Subcutaneous abdominal adipose tissue (tissue), 5 donors: ENCODE measurements around the gene OR10H4.
"Not testable (repeated sequence)": the region's sequence is repeated elsewhere in the genome, so short reads cannot be mapped to it uniquely, and the experiment has no call there.

Experiments
- H3K27ac ChIP-seq: one replicate; pipeline ENCODE4 v1.7.0; 2013; ENCODE audit warnings: low read depth, mild to moderate bottlenecking, inconsistent platforms, low read length, moderate library complexity
- H3K27me3 ChIP-seq, 5 donors: one replicate each; pipeline ENCODE4 v1.7.0; 2013; ENCODE audit warnings: low read length in 5 of 5, inconsistent platforms in 1 of 5; ENCODE audit not compliant: control insufficient read depth in 5 of 5, insufficient read depth in 4 of 5
- H3K36me3 ChIP-seq, 5 donors: one replicate each; pipeline ENCODE4 v1.7.0; 2013; ENCODE audit warnings: low read length in 5 of 5; ENCODE audit not compliant: control insufficient read depth in 5 of 5, insufficient read depth in 5 of 5
- H3K4me1 ChIP-seq, 5 donors: one replicate each; pipeline ENCODE4 v1.7.0; 2013; ENCODE audit warnings: low read length in 5 of 5, mild to moderate bottlenecking in 3 of 5, moderate library complexity in 1 of 5; ENCODE audit not compliant: control insufficient read depth in 5 of 5, insufficient read depth in 5 of 5
- H3K4me3 ChIP-seq, 5 donors: one replicate each; pipeline ENCODE4 v1.7.0; 2013; ENCODE audit warnings: low read length in 5 of 5, low read depth in 1 of 5
- H3K9ac ChIP-seq, 5 donors: one replicate each; pipeline ENCODE4 v1.7.0; 2013; ENCODE audit warnings: low read length in 5 of 5, mild to moderate bottlenecking in 4 of 5, moderate library complexity in 3 of 5
- H3K9me3 ChIP-seq, 5 donors: one replicate each; pipeline ENCODE4 v1.7.0; 2013; ENCODE audit warnings: low read length in 5 of 5; ENCODE audit not compliant: control insufficient read depth in 5 of 5
- donor health status: healthy.
- donor health status: healthy.
- donor health status: healthy.
- donor health status: healthy.
- donor health status: healthy.

OR10H4 gene

GRCh38 chr19:15936950-15937349 lies 11.9 kb upstream of the OR10H4 start:
- Histone ChIP-seq H3K4me1 (peaks cover 0 to 11% (median 7%) of the 10 kb centered on the region in 5 donors), H3K9ac (no peak overlapping the region), H3K27ac (no peak overlapping the region), H3K4me3 (no peak overlapping the region), H3K36me3 (no peaks in the 10 kb centered on the region), H3K9me3 (peaks cover 0 to 12% (median 7%) of the 10 kb centered on the region in 5 donors), H3K27me3 (peaks cover 0 to 33% (median 20%) of the 10 kb centered on the region in 5 donors)

- H3K27me3 ChIP-seq: peaks cover 0 to 33% (median 20%) of the 10 kb centered on the region in 5 donors
- peaks cover 0 to 12% (median 7%) of the 10 kb centered on the region in 5 donors for H3K9me3 ChIP-seq
- no peak overlapping the region for H3K27ac ChIP-seq
- H3K36me3 ChIP-seq: no peaks in the 10 kb centered on the region
- H3K4me3 ChIP-seq: no peak overlapping the region
- H3K4me1 ChIP-seq: peaks cover 0 to 11% (median 7%) of the 10 kb centered on the region in 5 donors
- no peak overlapping the region for H3K9ac ChIP-seq
Observed at GRCh38 chr19:15937771-15938170, 11.0 kb upstream of the OR10H4 start.

- Histone ChIP-seq H3K9ac (no peak overlapping the region), H3K9me3 (peaks cover 5 to 21% (median 12%) of the 10 kb centered on the region in 5 donors), H3K27me3 (peaks cover 0 to 8% (median 0%) of the 10 kb centered on the region in 5 donors), H3K27ac (no peak overlapping the region), H3K36me3 (no peaks in the 10 kb centered on the region), H3K4me3 (no peak overlapping the region), H3K4me1 (no peaks in the 10 kb centered on the region)
Observed at GRCh38 chr19:15944401-15944800, 4.4 kb upstream of the OR10H4 start.

GRCh38 chr19:15945301-15945700 lies 3.5 kb upstream of the OR10H4 start:
- H3K4me3 ChIP-seq: no peak overlapping the region
- no peak overlapping the region for H3K9ac ChIP-seq
- H3K27ac ChIP-seq: no peak overlapping the region
- peaks cover 0 to 4% (median 0%) of the 10 kb centered on the region in 5 donors for H3K27me3 ChIP-seq
- H3K4me1 ChIP-seq: no peaks in the 10 kb centered on the region
- no peaks in the 10 kb centered on the region for H3K36me3 ChIP-seq
- peaks cover 8 to 23% (median 14%) of the 10 kb centered on the region in 5 donors for H3K9me3 ChIP-seq

GRCh38 chr19:15954820-15955219 lies 6.0 kb downstream of the OR10H4 start:
- Histone ChIP-seq H3K4me1 (no peaks in the 10 kb centered on the region), H3K4me3 (no peak overlapping the region), H3K27ac (no peak overlapping the region), H3K9me3 (peaks cover 0 to 2% (median 0%) of the 10 kb centered on the region in 5 donors), H3K36me3 (no peaks in the 10 kb centered on the region), H3K27me3 (peaks cover 0 to 24% (median 19%) of the 10 kb centered on the region in 5 donors), H3K9ac (no peak overlapping the region)

- Histone ChIP-seq H3K27me3 (peaks cover 0 to 14% (median 4%) of the 10 kb centered on the region in 5 donors), H3K4me3 (no peak overlapping the region), H3K9me3 (peaks cover 0 to 8% (median 5%) of the 10 kb centered on the region in 5 donors), H3K4me1 (no peaks in the 10 kb centered on the region), H3K9ac (no peak overlapping the region), H3K27ac (no peak overlapping the region), H3K36me3 (no peaks in the 10 kb centered on the region)
Observed at GRCh38 chr19:15962319-15962718, 13.5 kb downstream of the OR10H4 start.

GRCh38 chr19:15964231-15964630 lies 15.4 kb downstream of the OR10H4 start:
- no peaks in the 10 kb centered on the region for H3K4me1 ChIP-seq
- H3K36me3 ChIP-seq: no peaks in the 10 kb centered on the region
- no peak overlapping the region for H3K9ac ChIP-seq
- peaks cover 0 to 8% (median 5%) of the 10 kb centered on the region in 5 donors for H3K9me3 ChIP-seq
- H3K27me3 ChIP-seq: peaks cover 0 to 14% (median 4%) of the 10 kb centered on the region in 5 donors
- no peak overlapping the region for H3K27ac ChIP-seq
- H3K4me3 ChIP-seq: no peak overlapping the region

- no peak overlapping the region for H3K27ac ChIP-seq
- no peaks in the 10 kb centered on the region for H3K36me3 ChIP-seq
- H3K27me3 ChIP-seq: peaks cover 0 to 3% (median 0%) of the 10 kb centered on the region in 5 donors
- no peaks in the 10 kb centered on the region for H3K4me1 ChIP-seq
- H3K9ac ChIP-seq: no peak overlapping the region
- no peak overlapping the region for H3K4me3 ChIP-seq
- H3K9me3 ChIP-seq: no peaks in the 10 kb centered on the region
Observed at GRCh38 chr19:15971224-15971780, 22.5 kb downstream of the OR10H4 start.

- not testable (repeated sequence) for H3K27me3 ChIP-seq, H3K9ac ChIP-seq, H3K9me3 ChIP-seq, H3K27ac ChIP-seq, H3K4me3 ChIP-seq, H3K4me1 ChIP-seq, H3K36me3 ChIP-seq
Observed at GRCh38 chr19:15972043-15972442, 23.2 kb downstream of the OR10H4 start.

GRCh38 chr19:15974856-15975255 lies 26.0 kb downstream of the OR10H4 start:
- H3K4me1 ChIP-seq: no peaks in the 10 kb centered on the region
- H3K9ac ChIP-seq: no peak overlapping the region
- H3K4me3 ChIP-seq: no peak overlapping the region
- no peaks in the 10 kb centered on the region for H3K36me3 ChIP-seq
- no peak overlapping the region for H3K27ac ChIP-seq
- H3K27me3 ChIP-seq: peaks cover 0 to 14% (median 7%) of the 10 kb centered on the region in 5 donors
- no peaks in the 10 kb centered on the region for H3K9me3 ChIP-seq
